Measurements from ENCODE around the gene ZNF628.

ZNF628 gene

DNA sequence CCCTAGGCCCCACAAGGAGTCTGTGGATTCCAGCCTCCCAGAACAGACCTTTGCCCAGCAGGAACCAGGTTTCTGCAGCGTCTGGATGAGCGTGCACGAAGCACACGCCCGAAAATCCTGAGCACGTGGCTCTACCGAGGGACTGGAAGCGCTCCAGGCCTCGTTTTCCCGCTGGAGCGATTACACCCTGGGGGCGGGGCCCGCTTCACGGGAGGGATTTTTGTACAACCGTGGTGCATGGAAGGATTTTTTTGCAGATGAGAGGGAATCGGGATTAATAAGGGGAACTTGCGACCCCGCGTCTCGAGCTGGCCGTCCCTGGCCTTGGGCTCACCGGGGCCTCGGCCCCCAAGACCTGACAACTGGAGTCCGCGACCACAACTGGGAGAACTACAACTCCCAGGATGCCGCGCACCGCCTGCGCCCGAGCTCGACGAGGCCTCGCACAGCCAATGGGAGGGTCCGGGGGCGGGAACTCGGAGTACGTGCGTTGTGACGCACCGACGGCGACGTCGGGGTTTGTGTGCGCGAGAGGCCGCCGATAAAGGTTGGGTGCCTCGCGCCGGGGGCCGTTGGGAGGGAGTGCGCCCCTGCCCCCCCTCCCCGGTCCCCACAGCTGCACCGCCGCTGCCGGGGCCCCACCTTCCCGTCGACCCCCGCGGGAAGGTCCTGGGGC, at the start of gene ZNF628:
Gene ZNF628, plus strand, starts transcription at position 518 of the 676 bp plus-strand sequence. CDS start 3,294 bp downstream, outside the sequence.
- no peak for TF ChIP-seq ZC3H10 (CRISPR knock-in tag; IDR thresholded peaks at IDR 0.05)
- TF ChIP-seq, protein P1, sequence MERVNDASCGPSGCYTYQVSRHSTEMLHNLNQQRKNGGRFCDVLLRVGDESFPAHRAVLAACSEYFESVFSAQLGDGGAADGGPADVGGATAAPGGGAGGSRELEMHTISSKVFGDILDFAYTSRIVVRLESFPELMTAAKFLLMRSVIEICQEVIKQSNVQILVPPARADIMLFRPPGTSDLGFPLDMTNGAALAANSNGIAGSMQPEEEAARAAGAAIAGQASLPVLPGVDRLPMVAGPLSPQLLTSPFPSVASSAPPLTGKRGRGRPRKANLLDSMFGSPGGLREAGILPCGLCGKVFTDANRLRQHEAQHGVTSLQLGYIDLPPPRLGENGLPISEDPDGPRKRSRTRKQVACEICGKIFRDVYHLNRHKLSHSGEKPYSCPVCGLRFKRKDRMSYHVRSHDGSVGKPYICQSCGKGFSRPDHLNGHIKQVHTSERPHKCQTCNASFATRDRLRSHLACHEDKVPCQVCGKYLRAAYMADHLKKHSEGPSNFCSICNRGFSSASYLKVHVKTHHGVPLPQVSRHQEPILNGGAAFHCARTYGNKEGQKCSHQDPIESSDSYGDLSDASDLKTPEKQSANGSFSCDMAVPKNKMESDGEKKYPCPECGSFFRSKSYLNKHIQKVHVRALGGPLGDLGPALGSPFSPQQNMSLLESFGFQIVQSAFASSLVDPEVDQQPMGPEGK (CRISPR knock-in tag; IDR thresholded peaks at IDR 0.05; ENCODE audit: borderline replicate concordance): no peak
- TF ChIP-seq ZFP3 (CRISPR knock-in tag; IDR thresholded peaks at IDR 0.05): peak; percentile 66; the same call in 1 of the 2 replicates
- TF ChIP-seq ZNF70 (CRISPR knock-in tag; IDR thresholded peaks at IDR 0.05): peak; percentile 4; the same call in 1 of the 2 replicates
- TF ChIP-seq, protein P2, sequence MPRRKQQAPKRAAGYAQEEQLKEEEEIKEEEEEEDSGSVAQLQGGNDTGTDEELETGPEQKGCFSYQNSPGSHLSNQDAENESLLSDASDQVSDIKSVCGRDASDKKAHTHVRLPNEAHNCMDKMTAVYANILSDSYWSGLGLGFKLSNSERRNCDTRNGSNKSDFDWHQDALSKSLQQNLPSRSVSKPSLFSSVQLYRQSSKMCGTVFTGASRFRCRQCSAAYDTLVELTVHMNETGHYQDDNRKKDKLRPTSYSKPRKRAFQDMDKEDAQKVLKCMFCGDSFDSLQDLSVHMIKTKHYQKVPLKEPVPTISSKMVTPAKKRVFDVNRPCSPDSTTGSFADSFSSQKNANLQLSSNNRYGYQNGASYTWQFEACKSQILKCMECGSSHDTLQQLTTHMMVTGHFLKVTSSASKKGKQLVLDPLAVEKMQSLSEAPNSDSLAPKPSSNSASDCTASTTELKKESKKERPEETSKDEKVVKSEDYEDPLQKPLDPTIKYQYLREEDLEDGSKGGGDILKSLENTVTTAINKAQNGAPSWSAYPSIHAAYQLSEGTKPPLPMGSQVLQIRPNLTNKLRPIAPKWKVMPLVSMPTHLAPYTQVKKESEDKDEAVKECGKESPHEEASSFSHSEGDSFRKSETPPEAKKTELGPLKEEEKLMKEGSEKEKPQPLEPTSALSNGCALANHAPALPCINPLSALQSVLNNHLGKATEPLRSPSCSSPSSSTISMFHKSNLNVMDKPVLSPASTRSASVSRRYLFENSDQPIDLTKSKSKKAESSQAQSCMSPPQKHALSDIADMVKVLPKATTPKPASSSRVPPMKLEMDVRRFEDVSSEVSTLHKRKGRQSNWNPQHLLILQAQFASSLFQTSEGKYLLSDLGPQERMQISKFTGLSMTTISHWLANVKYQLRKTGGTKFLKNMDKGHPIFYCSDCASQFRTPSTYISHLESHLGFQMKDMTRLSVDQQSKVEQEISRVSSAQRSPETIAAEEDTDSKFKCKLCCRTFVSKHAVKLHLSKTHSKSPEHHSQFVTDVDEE (CRISPR knock-in tag; IDR thresholded peaks at IDR 0.05): peak; percentile 51; the same call in 1 of the 2 replicates

DNA sequence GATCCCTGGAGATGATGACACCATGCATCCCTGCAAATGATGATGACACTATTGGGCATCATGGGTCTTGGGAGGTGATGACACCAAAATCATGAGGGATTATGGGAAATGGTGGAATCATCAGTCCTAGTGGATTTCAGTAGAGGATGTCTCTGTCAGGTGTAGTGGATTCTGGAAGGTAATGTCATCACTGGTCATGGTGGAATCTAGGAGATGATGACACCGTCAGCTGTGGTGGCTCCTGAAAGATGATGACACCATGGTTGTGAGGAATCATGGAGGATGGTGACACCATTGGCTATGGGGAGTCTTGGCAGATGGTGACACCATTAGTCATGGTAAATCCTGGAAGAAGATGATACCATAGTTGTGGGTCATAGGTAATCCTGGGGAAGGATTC, 45.2 kb upstream of the ZNF628 start:
- TF ChIP-seq TOX (CRISPR knock-in tag; IDR thresholded peaks at IDR 0.05; ENCODE audit: borderline replicate concordance) (no peak), RARB (CRISPR knock-in tag; IDR thresholded peaks at IDR 0.05) (no peak), ZFP30 (CRISPR knock-in tag; IDR thresholded peaks at IDR 0.05) (no peak), ZNF70 (CRISPR knock-in tag; IDR thresholded peaks at IDR 0.05) (no peak), OSR1 (CRISPR knock-in tag; IDR thresholded peaks at IDR 0.05) (no peak), ZFP3 (CRISPR knock-in tag; IDR thresholded peaks at IDR 0.05) (no peak), TCF4 (CRISPR knock-in tag; IDR thresholded peaks at IDR 0.05; ENCODE audit: borderline replicate concordance) (no peak), GLIS3 (CRISPR knock-in tag; IDR thresholded peaks at IDR 0.05) (no peak)
- TF ChIP-seq, protein P1 (CRISPR knock-in tag; IDR thresholded peaks at IDR 0.05; ENCODE audit: borderline replicate concordance): no peak
- TF ChIP-seq, protein P2 (CRISPR knock-in tag; IDR thresholded peaks at IDR 0.05): no peak
- TF ChIP-seq, protein P3, sequence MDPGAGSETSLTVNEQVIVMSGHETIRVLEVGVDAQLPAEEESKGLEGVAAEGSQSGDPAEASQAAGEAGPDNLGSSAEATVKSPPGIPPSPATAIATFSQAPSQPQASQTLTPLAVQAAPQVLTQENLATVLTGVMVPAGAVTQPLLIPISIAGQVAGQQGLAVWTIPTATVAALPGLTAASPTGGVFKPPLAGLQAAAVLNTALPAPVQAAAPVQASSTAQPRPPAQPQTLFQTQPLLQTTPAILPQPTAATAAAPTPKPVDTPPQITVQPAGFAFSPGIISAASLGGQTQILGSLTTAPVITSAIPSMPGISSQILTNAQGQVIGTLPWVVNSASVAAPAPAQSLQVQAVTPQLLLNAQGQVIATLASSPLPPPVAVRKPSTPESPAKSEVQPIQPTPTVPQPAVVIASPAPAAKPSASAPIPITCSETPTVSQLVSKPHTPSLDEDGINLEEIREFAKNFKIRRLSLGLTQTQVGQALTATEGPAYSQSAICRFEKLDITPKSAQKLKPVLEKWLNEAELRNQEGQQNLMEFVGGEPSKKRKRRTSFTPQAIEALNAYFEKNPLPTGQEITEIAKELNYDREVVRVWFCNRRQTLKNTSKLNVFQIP (CRISPR knock-in tag; IDR thresholded peaks at IDR 0.05; ENCODE audit: borderline replicate concordance, low read depth): no peak
- no peak for ATAC-seq

More for the DNA sequence above, at the start of gene ZNF628:
- ATAC-seq: peak; percentile 94

- ATAC-seq: no peak
- no peak for TF ChIP-seq BACH2 (CRISPR knock-in tag; IDR thresholded peaks at IDR 0.05; ENCODE audit: borderline replicate concordance)
These were observed 44.0 kb upstream of the ZNF628 start for GRCh38 chr19:55432241-55432959.

- no peak for TF ChIP-seq CSDC2 (CRISPR knock-in tag; IDR thresholded peaks at IDR 0.05)
- TF ChIP-seq ESRRG (CRISPR knock-in tag; IDR thresholded peaks at IDR 0.05): no peak
- TF ChIP-seq ZFP30 (CRISPR knock-in tag; IDR thresholded peaks at IDR 0.05): no peak
- TF ChIP-seq TOX (CRISPR knock-in tag; IDR thresholded peaks at IDR 0.05; ENCODE audit: borderline replicate concordance): no peak
- ATAC-seq: no peak
These were observed 43.1 kb upstream of the ZNF628 start for GRCh38 chr19:55433292-55433691.

Data from SK-N-SH treated with all-trans-retinoic acid at 6 μM for 48 hours (cell line).